Mononuclear cell (primary cell): ENCODE measurements around the gene ITGAX. TPM values are rescaled to one million over a fixed set of nuclear protein-coding genes. Genes with fewer than 3 reads are reported as not detected.

ENCODE experiments used
- H3K27me3 ChIP-seq: 2 replicates; pipeline ENCODE4 v1.6.0; 2011; ENCODE audit warnings: low read length, control low read depth; ENCODE audit not compliant: insufficient read depth
- H3K4me1 ChIP-seq: 2 replicates; pipeline ENCODE4 v1.5.1; 2011; ENCODE audit warnings: mild to moderate bottlenecking, low read length, control low read depth; ENCODE audit not compliant: insufficient read depth
- H3K4me3 ChIP-seq: 2 replicates; pipeline ENCODE4 v1.5.1; 2011; ENCODE audit warnings: mild to moderate bottlenecking, low read length, moderate library complexity
- H3K9me3 ChIP-seq: 2 replicates; pipeline ENCODE4 v1.5.1; 2011; ENCODE audit warnings: low read depth, mild to moderate bottlenecking, control low read depth, low read length
- total RNA-seq: library from RNA; depleted of rRNA; stranded (reverse); fragments of >200 nt; gene quantifications from one replicate; pipeline ENCODE4 v1.2.3, GENCODE V29; 2012

Gene ITGAX
- total RNA-seq, 1 donor = 190 TPM

GRCh38 chr16:31357324-31358109, 2.5 kb downstream of the ITGAX start:
- peaks cover 81% of the 10 kb centered on the region for H3K4me1 ChIP-seq
- H3K27me3 ChIP-seq = no peaks in the 10 kb centered on the region
- no peaks in the 10 kb centered on the region for H3K9me3 ChIP-seq
- H3K4me3 ChIP-seq = peak overlapping the region; percentile 53

GRCh38 chr16:31360251-31360650, 5.3 kb downstream of the ITGAX start:
- Histone ChIP-seq H3K4me1 (peaks cover 71% of the 10 kb centered on the region), H3K4me3 (no peak overlapping the region)

GRCh38 chr16:31361201-31362110, 6.5 kb downstream of the ITGAX start:
- no peaks in the 10 kb centered on the region for H3K27me3 ChIP-seq
- H3K4me1 ChIP-seq = peaks cover 71% of the 10 kb centered on the region
- no peaks in the 10 kb centered on the region for H3K9me3 ChIP-seq
- H3K4me3 ChIP-seq = no peak overlapping the region

More at GRCh38 chr16:31360251-31360650, 5.3 kb downstream of the ITGAX start:
- Histone ChIP-seq H3K9me3 (no peaks in the 10 kb centered on the region), H3K27me3 (no peaks in the 10 kb centered on the region)

GRCh38 chr16:31362476-31363405, 7.8 kb downstream of the ITGAX start:
- H3K9me3 ChIP-seq = no peaks in the 10 kb centered on the region
- peaks cover 71% of the 10 kb centered on the region for H3K4me1 ChIP-seq
- H3K4me3 ChIP-seq = no peak overlapping the region
- H3K27me3 ChIP-seq = no peaks in the 10 kb centered on the region

- peaks cover 68% of the 10 kb centered on the region for H3K4me1 ChIP-seq
- no peak overlapping the region for H3K4me3 ChIP-seq
- H3K9me3 ChIP-seq = no peaks in the 10 kb centered on the region
- H3K27me3 ChIP-seq = no peaks in the 10 kb centered on the region
Observed at GRCh38 chr16:31363721-31364120, 8.7 kb downstream of the ITGAX start.

- peaks cover 62% of the 10 kb centered on the region for H3K4me1 ChIP-seq
- no peaks in the 10 kb centered on the region for H3K9me3 ChIP-seq
- no peaks in the 10 kb centered on the region for H3K27me3 ChIP-seq
- H3K4me3 ChIP-seq = no peak overlapping the region
Observed at GRCh38 chr16:31364421-31364820, 9.4 kb downstream of the ITGAX start.

GRCh38 chr16:31365131-31365865, 10.3 kb downstream of the ITGAX start:
- Histone ChIP-seq H3K9me3 (no peaks in the 10 kb centered on the region), H3K27me3 (no peaks in the 10 kb centered on the region), H3K4me1 (peaks cover 54% of the 10 kb centered on the region), H3K4me3 (no peak overlapping the region)

- H3K4me3 ChIP-seq = no peak overlapping the region
- no peaks in the 10 kb centered on the region for H3K9me3 ChIP-seq
- H3K27me3 ChIP-seq = no peaks in the 10 kb centered on the region
- H3K4me1 ChIP-seq = peaks cover 48% of the 10 kb centered on the region
Observed at GRCh38 chr16:31367853-31368252, 12.9 kb downstream of the ITGAX start.

GRCh38 chr16:31371008-31371407, 16.0 kb downstream of the ITGAX start:
- no peak overlapping the region for H3K4me3 ChIP-seq
- no peaks in the 10 kb centered on the region for H3K9me3 ChIP-seq
- H3K27me3 ChIP-seq = no peaks in the 10 kb centered on the region
- H3K4me1 ChIP-seq = peaks cover 24% of the 10 kb centered on the region

GRCh38 chr16:31371619-31372484, 16.9 kb downstream of the ITGAX start:
- no peak overlapping the region for H3K4me3 ChIP-seq
- peaks cover 16% of the 10 kb centered on the region for H3K4me1 ChIP-seq
- H3K9me3 ChIP-seq = no peaks in the 10 kb centered on the region
- H3K27me3 ChIP-seq = no peaks in the 10 kb centered on the region

GRCh38 chr16:31373235-31373634, 18.3 kb downstream of the ITGAX start:
- no peaks in the 10 kb centered on the region for H3K9me3 ChIP-seq
- peaks cover 9% of the 10 kb centered on the region for H3K4me1 ChIP-seq
- no peak overlapping the region for H3K4me3 ChIP-seq
- H3K27me3 ChIP-seq = no peaks in the 10 kb centered on the region

- H3K9me3 ChIP-seq = no peaks in the 10 kb centered on the region
- no peak overlapping the region for H3K4me3 ChIP-seq
- H3K4me1 ChIP-seq = peaks cover 8% of the 10 kb centered on the region
Observed at GRCh38 chr16:31375231-31375630, 20.3 kb downstream of the ITGAX start.

GRCh38 chr16:31376705-31377104, 21.7 kb downstream of the ITGAX start:
- Histone ChIP-seq H3K4me1 (peaks cover 8% of the 10 kb centered on the region), H3K27me3 (no peaks in the 10 kb centered on the region), H3K4me3 (no peak overlapping the region), H3K9me3 (no peaks in the 10 kb centered on the region)

More at GRCh38 chr16:31375231-31375630, 20.3 kb downstream of the ITGAX start:
- H3K27me3 ChIP-seq = no peaks in the 10 kb centered on the region
